GM21515 (cell line): Measurements from ENCODE around the gene MTCL1.
"Not testable (repeated sequence)": the region's sequence is repeated elsewhere in the genome, so short reads cannot be mapped to it uniquely, and the experiment has no call there.

Experiments used
- ATAC-seq: cut with Tn5 transposase; IDR thresholded peaks from one replicate; pipeline ENCODE4 v1.9.1; 2021; ENCODE audit not compliant: unreplicated experiment

The MTCL1 gene

GRCh38 chr18:8741532-8741931 is 36.2 kb downstream of the MTCL1 start:
- no peak for ATAC-seq

GRCh38 chr18:8742387-8743361 is 37.3 kb downstream of the MTCL1 start:
- no peak for ATAC-seq

- ATAC-seq, result no peak
Measured at GRCh38 chr18:8744038-8744437, 38.7 kb downstream of the MTCL1 start.

- no peak for ATAC-seq
Measured at GRCh38 chr18:8744656-8745055, 39.3 kb downstream of the MTCL1 start.

GRCh38 chr18:8745355-8746014 is 40.1 kb downstream of the MTCL1 start:
- ATAC-seq, result no peak

GRCh38 chr18:8747440-8747937 is 42.1 kb downstream of the MTCL1 start:
- no peak for ATAC-seq

GRCh38 chr18:8749492-8749891 is 44.1 kb downstream of the MTCL1 start:
- ATAC-seq, result no peak

GRCh38 chr18:8750954-8751415 is 45.6 kb downstream of the MTCL1 start:
- no peak for ATAC-seq

GRCh38 chr18:8751692-8752091 is 46.3 kb downstream of the MTCL1 start:
- no peak for ATAC-seq

- ATAC-seq, result no peak
Measured at GRCh38 chr18:8752329-8752728, 47.0 kb downstream of the MTCL1 start.

GRCh38 chr18:8754995-8755960 is 49.9 kb downstream of the MTCL1 start:
- ATAC-seq, result no peak

- no peak for ATAC-seq
Measured at GRCh38 chr18:8756571-8756970, 51.2 kb downstream of the MTCL1 start.

- ATAC-seq, result no peak
Measured at GRCh38 chr18:8757396-8757997, 52.1 kb downstream of the MTCL1 start.

GRCh38 chr18:8758466-8758865 is 53.1 kb downstream of the MTCL1 start:
- ATAC-seq, result no peak

- no peak for ATAC-seq
Measured at GRCh38 chr18:8760984-8761383, 55.6 kb downstream of the MTCL1 start.

- ATAC-seq, result not testable (repeated sequence)
Measured at GRCh38 chr18:8761535-8761934, 56.2 kb downstream of the MTCL1 start.

GRCh38 chr18:8762968-8763367 is 57.6 kb downstream of the MTCL1 start:
- no peak for ATAC-seq

GRCh38 chr18:8763611-8764010 is 58.3 kb downstream of the MTCL1 start:
- no peak for ATAC-seq

GRCh38 chr18:8765783-8766463 is 60.6 kb downstream of the MTCL1 start:
- no peak for ATAC-seq
